ENCODE data around the gene OR6K3.
"Not testable (repeated sequence)": the region's sequence is repeated elsewhere in the genome, so short reads cannot be mapped to it uniquely, and the experiment has no call there.

OR6K3 gene

GRCh38 chr1:158720620-158721019 is at the start of gene OR6K3:
OR6K3 (minus strand) TSS chr1:158720720; CDS start chr1:158718115, 2,605 bp downstream.
- DNase-seq: no peak

- no peak for DNase-seq
Observed at GRCh38 chr1:158754420-158754819, 33.9 kb upstream of the OR6K3 start, which contains the start of gene OR6K6. OR6K6 (plus strand) TSS chr1:158754720; CDS start chr1:158754888, 168 bp downstream.

GRCh38 chr1:158752155-158752712 is 31.7 kb upstream of the OR6K3 start:
- DNase-seq: no peak

GRCh38 chr1:158735848-158736247 is 15.3 kb upstream of the OR6K3 start:
- DNase-seq: no peak

GRCh38 chr1:158732524-158732923 is 12.0 kb upstream of the OR6K3 start:
- DNase-seq: no peak

- no peak for DNase-seq
Observed at GRCh38 chr1:158731707-158732106, 11.2 kb upstream of the OR6K3 start.

- no peak for DNase-seq
Observed at GRCh38 chr1:158730453-158730852, 9.9 kb upstream of the OR6K3 start.

- no peak for DNase-seq
Observed at GRCh38 chr1:158728510-158729225, 8.1 kb upstream of the OR6K3 start.

GRCh38 chr1:158724442-158724841 is 3.9 kb upstream of the OR6K3 start:
- DNase-seq: no peak

- DNase-seq: no peak
Observed at GRCh38 chr1:158719664-158720063, 856 bp downstream of the OR6K3 start.

- DNase-seq: no peak
Observed at GRCh38 chr1:158717344-158717743, 3.2 kb downstream of the OR6K3 start.

GRCh38 chr1:158716335-158716734 is 4.2 kb downstream of the OR6K3 start:
- no peak for DNase-seq

- no peak for DNase-seq
Observed at GRCh38 chr1:158714754-158715153, 5.8 kb downstream of the OR6K3 start.

GRCh38 chr1:158711098-158711497 is 9.4 kb downstream of the OR6K3 start:
- no peak for DNase-seq

- DNase-seq: no peak
Observed at GRCh38 chr1:158706096-158706495, 14.4 kb downstream of the OR6K3 start.

- DNase-seq: no peak
Observed at GRCh38 chr1:158700552-158700951, 20.0 kb downstream of the OR6K3 start, which contains the start of gene OR6K2. OR6K2 (minus strand) TSS chr1:158700652; CDS start chr1:158700652, 0 bp downstream.

- no peak for DNase-seq
Observed at GRCh38 chr1:158694596-158694995, 25.9 kb downstream of the OR6K3 start.

GRCh38 chr1:158692356-158692755 is 28.2 kb downstream of the OR6K3 start:
- DNase-seq: no peak

GRCh38 chr1:158691907-158692306 is 28.6 kb downstream of the OR6K3 start:
- DNase-seq: no peak

GRCh38 chr1:158691149-158691548 is 29.4 kb downstream of the OR6K3 start:
- DNase-seq: not testable (repeated sequence)

- DNase-seq: no peak
Observed at GRCh38 chr1:158689875-158690274, 30.6 kb downstream of the OR6K3 start.

GRCh38 chr1:158689110-158689509 is 31.4 kb downstream of the OR6K3 start:
- no peak for DNase-seq

GRCh38 chr1:158688343-158688742 is 32.2 kb downstream of the OR6K3 start:
- not testable (repeated sequence) for DNase-seq

- DNase-seq: no peak
Observed at GRCh38 chr1:158687037-158687436, 33.5 kb downstream of the OR6K3 start.

All from activated CD4-positive, alpha-beta T cell treated with anti-CD3 and anti-CD28 coated beads for 4 hours (primary cell).